K562 (cell line): ENCODE measurements around the gene MTMR12. TPM values are rescaled to one million over a fixed set of nuclear protein-coding genes. Genes with fewer than 3 reads are reported as not detected.
"Not testable (repeated sequence)": the region's sequence is repeated elsewhere in the genome, so short reads cannot be mapped to it uniquely, and the experiment has no call there.

Experiments used
- ARNT ChIP-seq, 2 experiments: fragments of 450-650 bp; IDR thresholded peaks; 2 replicates each; pipeline ENCODE4 v1.6.1; 2016; ENCODE audit warnings: mild to moderate bottlenecking in 1 of 2
- BHLHE40 ChIP-seq: IDR thresholded peaks from 2 replicates; pipeline ENCODE4 v1.6.1; 2011; ENCODE audit warnings: low read length, improper control_type of control experiment
- CC2D1A ChIP-seq: fragments of 450-650 bp; IDR thresholded peaks from 2 replicates; pipeline ENCODE4 v1.6.1; 2017; ENCODE audit warnings: mild to moderate bottlenecking
- CXXC5 ChIP-seq: fragments of 250-450 bp; sonication (Bioruptor Pico); IDR thresholded peaks from 2 replicates; pipeline ENCODE4 v1.8.0; 2022; ENCODE audit warnings: inconsistent platforms, mild to moderate bottlenecking, moderate library complexity
- FOXM1 ChIP-seq, 2 experiments: fragments of 450-650 bp in 1 of 2; sonication (generic) in 1 of 2; formaldehyde crosslinking in 1 of 2; IDR thresholded peaks; 2 replicates each; pipeline versions ENCODE4 v1.6.1 to v1.9.0; 2017 to 2022; ENCODE audit warnings: low read depth in 2 of 2, mild to moderate bottlenecking in 2 of 2, missing genetic modification reagents in 1 of 2, moderate library complexity in 1 of 2
- HDAC3 ChIP-seq: fragments of 450-650 bp; IDR thresholded peaks from 2 replicates; pipeline ENCODE4 v1.6.1; 2018; ENCODE audit warnings: borderline replicate concordance, mild to moderate bottlenecking, moderate library complexity; ENCODE audit not compliant: partially characterized antibody
- KDM1A ChIP-seq, 2 experiments: fragments of 450-650 bp; IDR thresholded peaks; 2 replicates each; pipeline ENCODE4 v1.6.1; 2016; ENCODE audit warnings: mild to moderate bottlenecking in 2 of 2
- KLF16 ChIP-seq: IDR thresholded peaks from 2 replicates; pipeline ENCODE4 v1.6.1; 2016; ENCODE audit warnings: antibody characterized with exemption
- MBD2 ChIP-seq: sonication (generic); IDR thresholded peaks from 2 replicates; pipeline ENCODE4 v1.6.1; 2016; ENCODE audit warnings: low read depth, borderline replicate concordance
- MTA2 ChIP-seq: fragments of 450-650 bp; IDR thresholded peaks from 2 replicates; pipeline ENCODE4 v1.6.1; 2016; ENCODE audit warnings: low read depth
- NCOA2 ChIP-seq, 2 experiments: fragments of 450-650 bp; IDR thresholded peaks; 2 replicates each; pipeline ENCODE4 v1.6.1; 2018; ENCODE audit warnings: mild to moderate bottlenecking in 2 of 2, moderate library complexity in 1 of 2; ENCODE audit not compliant: partially characterized antibody in 2 of 2
- NFIC ChIP-seq: fragments of 450-650 bp; IDR thresholded peaks from 2 replicates; pipeline ENCODE4 v1.6.1; 2017; ENCODE audit warnings: mild to moderate bottlenecking, inconsistent platforms
- NR4A1 ChIP-seq, 2 experiments: fragments of 250-450 bp in 1 of 2; fragments of 450-650 bp in 1 of 2; sonication (Bioruptor Pico) in 1 of 2; IDR thresholded peaks; 2 replicates each; pipeline versions ENCODE4 v1.4.0 to v1.6.1; 2016 to 2020; ENCODE audit warnings: mild to moderate bottlenecking in 2 of 2, missing compliant biosample characterization in 1 of 2, missing genetic modification characterization in 1 of 2, moderate library complexity in 1 of 2
- RAD51 ChIP-seq: fragments of 450-650 bp; IDR thresholded peaks from 2 replicates; pipeline ENCODE4 v1.7.1; 2016; ENCODE audit warnings: low read depth, mild to moderate bottlenecking, borderline replicate concordance
- TAL1 ChIP-seq: fragments of 450-650 bp; IDR thresholded peaks from 2 replicates; pipeline ENCODE4 v1.6.1; 2016; ENCODE audit warnings: mild to moderate bottlenecking
- TRIM24 ChIP-seq, 2 experiments: fragments of 450-650 bp; IDR thresholded peaks; 2 replicates each; pipeline ENCODE4 v1.6.1; 2016
- ZNF766 ChIP-seq: fragments of 200-800 bp; sonication (Bioruptor generic); conservative IDR thresholded peaks from 2 replicates; pipeline ENCODE4 v1.6.1; 2016; ENCODE audit warnings: missing genetic modification characterization, missing compliant biosample characterization
- polyA plus RNA-seq, 8 experiments: library from polyadenylated mRNA; depleted of rRNA in 4 of 8; stranded (reverse) in 5 of 8; unstranded in 3 of 8; fragments of >200 nt; fragmentation: Nextera tagmentation in 2 of 8; fragmentation: Illumina TruSeq in 1 of 8; extraction: Ambion mirVana in 2 of 8; extraction: Trizol in 1 of 8; gene quantifications; 2 replicates each; pipeline versions ENCODE4 v1.2.1 to v1.2.3, GENCODE V29; 2011 to 2014; ENCODE audit warnings: inconsistent platforms in 1 of 8, missing spikeins in 1 of 8
- total RNA-seq, 7 experiments: library from RNA; depleted of rRNA in 6 of 7; stranded (reverse); fragments of >200 nt in 6 of 7; fragmentation: Illumina TruSeq in 2 of 7; extraction: Trizol in 2 of 7; gene quantifications; 2 replicates each; pipeline versions ENCODE4 v1.2.1 to v1.2.3, GENCODE V29; 2011 to 2021; ENCODE audit warnings: low replicate concordance in 1 of 7
- TF ChIP-seq, protein P1 (sequence below), 2 experiments: fragments of 250-450 bp in 1 of 2; fragments of 450-650 bp in 1 of 2; sonication (Bioruptor Pico) in 1 of 2; IDR thresholded peaks; 2 replicates each; pipeline versions ENCODE4 v1.6.1 to v1.8.0; 2016 to 2021; ENCODE audit warnings: mild to moderate bottlenecking in 2 of 2, moderate library complexity in 2 of 2, missing compliant biosample characterization in 1 of 2, missing genetic modification characterization in 1 of 2
- TF ChIP-seq, protein P2 (sequence below): sonication (generic); formaldehyde crosslinking; IDR thresholded peaks from 2 replicates; pipeline ENCODE4 v1.5.0; 2020; ENCODE audit warnings: missing genetic modification reagents
- TF ChIP-seq, protein P3 (sequence below): fragments of 200-800 bp; sonication (Bioruptor generic); IDR thresholded peaks from 2 replicates; pipeline ENCODE4 v1.6.1; 2017; ENCODE audit warnings: missing genetic modification characterization, missing compliant biosample characterization
- TF ChIP-seq, protein P4 (sequence below), 2 experiments: fragments of 150-350 bp in 1 of 2; IDR thresholded peaks; 2 replicates each; pipeline ENCODE4 v1.6.1; 2012 to 2016; ENCODE audit warnings: low read depth in 2 of 2, low read length in 2 of 2, mild to moderate bottlenecking in 1 of 2, moderate library complexity in 1 of 2

Gene MTMR12
- total and polyA plus RNA-seq, 9 of the 15 experiments (the other 6 are each of a cell fraction or from before 2014, with no cell fraction given), result 4.0 to 28.7 (median 17.1) TPM

DNA sequence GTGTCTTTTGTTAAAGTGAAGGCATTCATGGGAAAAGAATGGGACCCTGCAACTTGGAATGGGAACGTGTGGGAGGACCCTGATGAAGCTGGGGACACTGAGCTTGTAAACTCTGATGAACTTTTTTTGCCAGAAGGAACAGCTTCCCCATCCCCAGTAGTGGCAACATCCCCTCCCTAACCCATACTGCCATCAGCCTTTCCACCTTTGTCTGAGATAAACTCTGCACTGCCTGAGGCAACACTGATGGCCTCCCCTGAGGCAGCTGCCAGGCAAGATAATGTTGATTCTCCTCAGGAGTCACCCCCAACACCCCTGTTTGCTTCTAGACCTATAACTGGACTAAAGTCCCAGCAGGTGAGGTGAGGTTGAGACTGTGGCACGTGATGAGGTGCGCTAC lies 24.6 kb downstream of the MTMR12 start (continued):
- TF ChIP-seq HDAC3, result peak; percentile 53
- TF ChIP-seq, protein P1, sequence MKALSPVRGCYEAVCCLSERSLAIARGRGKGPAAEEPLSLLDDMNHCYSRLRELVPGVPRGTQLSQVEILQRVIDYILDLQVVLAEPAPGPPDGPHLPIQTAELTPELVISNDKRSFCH (CRISPR knock-in tag; IDR thresholded peaks at IDR 0.05), result not testable (repeated sequence)
- TF ChIP-seq, protein P1 (tag; IDR thresholded peaks at IDR 0.05), result peak; percentile 82
- TF ChIP-seq NR4A1 (CRISPR knock-in tag; IDR thresholded peaks at IDR 0.05); FOXM1 (CRISPR knock-in tag; IDR thresholded peaks at IDR 0.05; ENCODE audit: low read depth): not testable (repeated sequence)
- TF ChIP-seq NR4A1 (tag; IDR thresholded peaks at IDR 0.05), result peak; percentile 62; the same call in 1 of the 2 replicates
- TF ChIP-seq MBD2, result 0 out of 2 replicates have a peak, but pooled peaks have one; percentile 33
- TF ChIP-seq, protein P2, sequence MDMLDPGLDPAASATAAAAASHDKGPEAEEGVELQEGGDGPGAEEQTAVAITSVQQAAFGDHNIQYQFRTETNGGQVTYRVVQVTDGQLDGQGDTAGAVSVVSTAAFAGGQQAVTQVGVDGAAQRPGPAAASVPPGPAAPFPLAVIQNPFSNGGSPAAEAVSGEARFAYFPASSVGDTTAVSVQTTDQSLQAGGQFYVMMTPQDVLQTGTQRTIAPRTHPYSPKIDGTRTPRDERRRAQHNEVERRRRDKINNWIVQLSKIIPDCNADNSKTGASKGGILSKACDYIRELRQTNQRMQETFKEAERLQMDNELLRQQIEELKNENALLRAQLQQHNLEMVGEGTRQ, result peak; percentile 55
- TF ChIP-seq ZNF766 (CRISPR knock-in tag), result 0 out of 2 replicates have a peak, but pooled peaks have one; percentile 24
- peak; percentile 25 for TF ChIP-seq CXXC5 (CRISPR knock-in tag)
- TF ChIP-seq CC2D1A, result peak; percentile 90; the same call in 1 of the 2 replicates
- TF ChIP-seq BHLHE40, result peak; percentile 44
- TF ChIP-seq KLF16, result peak; percentile 85; the same call in 1 of the 2 replicates
- peak; percentile 18; the same call in 1 of the 2 replicates for TF ChIP-seq RAD51
- TF ChIP-seq KDM1A (IDR thresholded peaks at IDR 0.05), result peak; percentile 31 to 53; a peak in 1 of 4 replicates
- peak; percentile 96 for TF ChIP-seq TAL1
- peak; percentile 93 for TF ChIP-seq TRIM24 (IDR thresholded peaks at IDR 0.05)
- TF ChIP-seq FOXM1 (IDR thresholded peaks at IDR 0.05; ENCODE audit: low read depth), result peak; percentile 68; the same call in 1 of the 2 replicates
- TF ChIP-seq, protein P3, sequence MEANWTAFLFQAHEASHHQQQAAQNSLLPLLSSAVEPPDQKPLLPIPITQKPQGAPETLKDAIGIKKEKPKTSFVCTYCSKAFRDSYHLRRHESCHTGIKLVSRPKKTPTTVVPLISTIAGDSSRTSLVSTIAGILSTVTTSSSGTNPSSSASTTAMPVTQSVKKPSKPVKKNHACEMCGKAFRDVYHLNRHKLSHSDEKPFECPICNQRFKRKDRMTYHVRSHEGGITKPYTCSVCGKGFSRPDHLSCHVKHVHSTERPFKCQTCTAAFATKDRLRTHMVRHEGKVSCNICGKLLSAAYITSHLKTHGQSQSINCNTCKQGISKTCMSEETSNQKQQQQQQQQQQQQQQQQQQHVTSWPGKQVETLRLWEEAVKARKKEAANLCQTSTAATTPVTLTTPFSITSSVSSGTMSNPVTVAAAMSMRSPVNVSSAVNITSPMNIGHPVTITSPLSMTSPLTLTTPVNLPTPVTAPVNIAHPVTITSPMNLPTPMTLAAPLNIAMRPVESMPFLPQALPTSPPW (CRISPR knock-in tag), result peak; percentile 37; the same call in 1 of the 2 replicates
- TF ChIP-seq, protein P4, sequence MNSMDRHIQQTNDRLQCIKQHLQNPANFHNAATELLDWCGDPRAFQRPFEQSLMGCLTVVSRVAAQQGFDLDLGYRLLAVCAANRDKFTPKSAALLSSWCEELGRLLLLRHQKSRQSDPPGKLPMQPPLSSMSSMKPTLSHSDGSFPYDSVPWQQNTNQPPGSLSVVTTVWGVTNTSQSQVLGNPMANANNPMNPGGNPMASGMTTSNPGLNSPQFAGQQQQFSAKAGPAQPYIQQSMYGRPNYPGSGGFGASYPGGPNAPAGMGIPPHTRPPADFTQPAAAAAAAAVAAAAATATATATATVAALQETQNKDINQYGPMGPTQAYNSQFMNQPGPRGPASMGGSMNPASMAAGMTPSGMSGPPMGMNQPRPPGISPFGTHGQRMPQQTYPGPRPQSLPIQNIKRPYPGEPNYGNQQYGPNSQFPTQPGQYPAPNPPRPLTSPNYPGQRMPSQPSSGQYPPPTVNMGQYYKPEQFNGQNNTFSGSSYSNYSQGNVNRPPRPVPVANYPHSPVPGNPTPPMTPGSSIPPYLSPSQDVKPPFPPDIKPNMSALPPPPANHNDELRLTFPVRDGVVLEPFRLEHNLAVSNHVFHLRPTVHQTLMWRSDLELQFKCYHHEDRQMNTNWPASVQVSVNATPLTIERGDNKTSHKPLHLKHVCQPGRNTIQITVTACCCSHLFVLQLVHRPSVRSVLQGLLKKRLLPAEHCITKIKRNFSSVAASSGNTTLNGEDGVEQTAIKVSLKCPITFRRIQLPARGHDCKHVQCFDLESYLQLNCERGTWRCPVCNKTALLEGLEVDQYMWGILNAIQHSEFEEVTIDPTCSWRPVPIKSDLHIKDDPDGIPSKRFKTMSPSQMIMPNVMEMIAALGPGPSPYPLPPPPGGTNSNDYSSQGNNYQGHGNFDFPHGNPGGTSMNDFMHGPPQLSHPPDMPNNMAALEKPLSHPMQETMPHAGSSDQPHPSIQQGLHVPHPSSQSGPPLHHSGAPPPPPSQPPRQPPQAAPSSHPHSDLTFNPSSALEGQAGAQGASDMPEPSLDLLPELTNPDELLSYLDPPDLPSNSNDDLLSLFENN (IDR thresholded peaks at IDR 0.05; ENCODE audit: low read depth in 2 of 2, low read length in 2 of 2), result peak in 1 of 2 experiments; percentile 72; a peak in 2 of 4 replicates
- TF ChIP-seq MTA2, result peak; percentile 92
- peak; percentile 86 for TF ChIP-seq NFIC
- TF ChIP-seq NCOA2 (IDR thresholded peaks at IDR 0.05; ENCODE audit: partially characterized antibody in 2 of 2), result peak in 1 of 2 experiments; percentile 20
- TF ChIP-seq ARNT (IDR thresholded peaks at IDR 0.05), result peak in 1 of 2 experiments; percentile 27; a peak in 1 of 4 replicates
